Measurements from ENCODE around the gene PIAS4. TPM values are rescaled to one million over a fixed set of nuclear protein-coding genes. Genes with fewer than 3 reads are reported as not detected.

The PIAS4 gene
- polyA plus RNA-seq, 3 donors: 25.2 to 34.8 (median 29.6) TPM

GRCh38 chr19:4018140-4018613, 10.6 kb downstream of the PIAS4 start:
- no peak for DNase-seq (ENCODE audit: low read depth in 3 of 3, low spot score in 2 of 3)

- DNase-seq (ENCODE audit: low read depth in 3 of 3, low spot score in 2 of 3): no peak
Observed at GRCh38 chr19:4018775-4019504, 11.4 kb downstream of the PIAS4 start.

GRCh38 chr19:4019578-4019977, 12.0 kb downstream of the PIAS4 start:
- DNase-seq (ENCODE audit: low read depth in 3 of 3, low spot score in 2 of 3): no peak

GRCh38 chr19:4023600-4024398, 16.3 kb downstream of the PIAS4 start:
- no peak for DNase-seq (ENCODE audit: low read depth in 3 of 3, low spot score in 2 of 3)

GRCh38 chr19:4025317-4025716, 17.8 kb downstream of the PIAS4 start:
- no peak for DNase-seq (ENCODE audit: low read depth in 3 of 3, low spot score in 2 of 3)

- DNase-seq (ENCODE audit: low read depth in 3 of 3, low spot score in 2 of 3): no peak
Observed at GRCh38 chr19:4027146-4027545, 19.6 kb downstream of the PIAS4 start.

GRCh38 chr19:4028334-4029246, 21.1 kb downstream of the PIAS4 start:
- no peak for DNase-seq (ENCODE audit: low read depth in 3 of 3, low spot score in 2 of 3)

GRCh38 chr19:4029247-4029614, 21.7 kb downstream of the PIAS4 start:
- no peak for DNase-seq (ENCODE audit: low read depth in 3 of 3, low spot score in 2 of 3)

- no peak for DNase-seq (ENCODE audit: low read depth in 3 of 3, low spot score in 2 of 3)
Observed at GRCh38 chr19:4030552-4030951, 23.0 kb downstream of the PIAS4 start.

- no peak for DNase-seq (ENCODE audit: low read depth in 3 of 3, low spot score in 2 of 3)
Observed at GRCh38 chr19:4030981-4031380, 23.4 kb downstream of the PIAS4 start.

GRCh38 chr19:4031420-4031819, 23.9 kb downstream of the PIAS4 start:
- no peak for DNase-seq (ENCODE audit: low read depth in 3 of 3, low spot score in 2 of 3)

GRCh38 chr19:4032436-4032835, 24.9 kb downstream of the PIAS4 start:
- DNase-seq (ENCODE audit: low read depth in 3 of 3, low spot score in 2 of 3): no peak

- no peak for DNase-seq (ENCODE audit: low read depth in 3 of 3, low spot score in 2 of 3)
Observed at GRCh38 chr19:4033028-4033956, 25.8 kb downstream of the PIAS4 start.

GRCh38 chr19:4034048-4035017, 26.8 kb downstream of the PIAS4 start:
- no peak for DNase-seq (ENCODE audit: low read depth in 3 of 3, low spot score in 2 of 3)

- DNase-seq (ENCODE audit: low read depth in 3 of 3, low spot score in 2 of 3): no peak
Observed at GRCh38 chr19:4035018-4035566, 27.6 kb downstream of the PIAS4 start.

- no peak for DNase-seq (ENCODE audit: low read depth in 3 of 3, low spot score in 2 of 3)
Observed at GRCh38 chr19:4035582-4035981, 28.0 kb downstream of the PIAS4 start.

- DNase-seq (ENCODE audit: low read depth in 3 of 3, low spot score in 2 of 3): no peak
Observed at GRCh38 chr19:4036576-4037300, 29.2 kb downstream of the PIAS4 start.

Data from right renal cortex interstitium (tissue), 3 donors.